Keratinocyte (primary cell): ENCODE measurements around the gene PTCSC3. TPM values are rescaled to one million over a fixed set of nuclear protein-coding genes. Genes with fewer than 3 reads are reported as not detected.

Experiments
- DNase-seq: peaks from one replicate; pipeline ENCODE4 v3.0.0-alpha.2; 2011; ENCODE audit warnings: low read depth, missing footprints, low spot score
- FAIRE-seq: peaks from 2 replicates; lab custom pipeline; 2011; peaks lifted over from hg19 to GRCh38; lab: Jason Lieb, UNC
- H2AFZ ChIP-seq: 2 replicates; pipeline ENCODE4 v1.6.0; 2012; ENCODE audit warnings: low read length, control low read depth, inconsistent platforms; ENCODE audit not compliant: control insufficient read depth
- H3K27ac ChIP-seq: 2 replicates; pipeline ENCODE4 v1.5.1; 2011; ENCODE audit warnings: low read length; ENCODE audit not compliant: control insufficient read depth, insufficient read depth
- H3K27me3 ChIP-seq: 3 replicates; pipeline ENCODE4 v1.6.0; 2011; ENCODE audit warnings: low read length; ENCODE audit not compliant: control insufficient read depth, insufficient read depth; ENCODE audit errors: extremely low read depth
- H3K36me3 ChIP-seq, 2 experiments: 2 replicates in 1 of 2; 3 replicates in 1 of 2; pipeline ENCODE4 v1.5.1; 2011; ENCODE audit warnings: low read length in 2 of 2, mild to moderate bottlenecking in 1 of 2; ENCODE audit not compliant: control insufficient read depth in 2 of 2, insufficient read depth in 2 of 2; ENCODE audit errors: extremely low read depth in 1 of 2
- H3K4me1 ChIP-seq: 3 replicates; pipeline ENCODE4 v1.5.1; 2011; ENCODE audit warnings: low read length; ENCODE audit not compliant: control insufficient read depth, insufficient read depth; ENCODE audit errors: extremely low read depth
- H3K4me2 ChIP-seq: 3 replicates; pipeline ENCODE4 v1.6.0; 2011; ENCODE audit warnings: low read depth, low read length; ENCODE audit not compliant: control insufficient read depth, insufficient read depth; ENCODE audit errors: extremely low read depth
- H3K4me3 ChIP-seq, 3 experiments: fragments of 200-600 bp in 1 of 3; sonication (generic) in 1 of 3; 2 replicates in 2 of 3; 3 replicates in 1 of 3; pipeline ENCODE4 v1.5.1; 2011 to 2016; ENCODE audit warnings: low read length in 3 of 3, mild to moderate bottlenecking in 3 of 3, control low read depth in 2 of 3, inconsistent platforms in 1 of 3, low read depth in 1 of 3, mixed read lengths in 1 of 3, mixed run types in 1 of 3, moderate library complexity in 1 of 3; ENCODE audit not compliant: control insufficient read depth in 2 of 3, insufficient read depth in 2 of 3; ENCODE audit errors: extremely low read depth in 1 of 3
- H3K79me2 ChIP-seq: 2 replicates; pipeline ENCODE4 v1.6.0; 2012; ENCODE audit warnings: low read length; ENCODE audit not compliant: control insufficient read depth, insufficient read depth
- H3K9ac ChIP-seq: 3 replicates; pipeline ENCODE4 v1.6.0; 2011; ENCODE audit warnings: low read length; ENCODE audit not compliant: control insufficient read depth, insufficient read depth; ENCODE audit errors: extremely low read depth
- H3K9me1 ChIP-seq: 3 replicates; pipeline ENCODE4 v1.6.0; 2011; ENCODE audit warnings: low read length; ENCODE audit not compliant: control insufficient read depth, insufficient read depth; ENCODE audit errors: extremely low read depth
- H3K9me3 ChIP-seq: 2 replicates; pipeline ENCODE4 v1.5.1; 2012; ENCODE audit warnings: low read depth, low read length; ENCODE audit not compliant: control insufficient read depth
- H4K20me1 ChIP-seq: 3 replicates; pipeline ENCODE4 v1.6.0; 2011; ENCODE audit warnings: low read length; ENCODE audit not compliant: control insufficient read depth, insufficient read depth; ENCODE audit errors: extremely low read depth
- EZH2 ChIP-seq: IDR thresholded peaks from one replicate; pipeline ENCODE4 v1.6.1; 2012; ENCODE audit warnings: inconsistent platforms, mild to moderate bottlenecking, low read length, moderate library complexity
- dilution Hi-C: fragments of 300-500 bp; cut with MboI; formaldehyde crosslinking; loops from one replicate; pipeline ENCODE4 v1.7.0; 2020; ENCODE audit warnings: low sequenced_read_pairs; ENCODE audit not compliant: extremely low pct_ligation_motif_present
- polyA plus RNA-seq, 5 experiments: library from polyadenylated mRNA; depleted of rRNA in 3 of 5; stranded (reverse) in 3 of 5; stranded (forward) in 1 of 5; unstranded in 1 of 5; fragments of >200 nt; gene quantifications; 1 replicate in 1 of 5; 2 replicates in 3 of 5; 3 replicates in 1 of 5; pipeline versions ENCODE4 v1.2.1 to v1.2.3, GENCODE V29; 2011 to 2012; ENCODE audit warnings: missing spikeins in 2 of 5, low read depth in 1 of 5, low replicate concordance in 1 of 5
- TF ChIP-seq, protein P1 (sequence below), 3 experiments: IDR thresholded peaks in 1 of 3; conservative IDR thresholded peaks in 1 of 3; optimal IDR thresholded peaks in 1 of 3; 2 replicates in 2 of 3; 3 replicates in 1 of 3; pipeline versions ENCODE3 to v1.5.1; 2011; ENCODE audit warnings: low read length in 3 of 3, mild to moderate bottlenecking in 3 of 3, moderate library complexity in 2 of 3, control low read depth in 1 of 3, inconsistent platforms in 1 of 3; ENCODE audit not compliant: insufficient read depth in 2 of 3; ENCODE audit errors: extremely low read depth in 1 of 3

The PTCSC3 gene
- polyA plus RNA-seq, 1 donor (not counting 4 experiments of a cell fraction or from before 2014, with no cell fraction given): not detected

GRCh38 chr14:36181417-36181816 is 4.9 kb upstream of the PTCSC3 start:
- Histone ChIP-seq H3K9me1 (no peaks in the 10 kb centered on the region), H3K9me3 (no peaks in the 10 kb centered on the region), H3K4me2 (no peak overlapping the region), H2AFZ (no peak overlapping the region), H4K20me1 (no peaks in the 10 kb centered on the region), H3K79me2 (no peaks in the 10 kb centered on the region), H3K27me3 (no peaks in the 10 kb centered on the region), H3K9ac (no peak overlapping the region), H3K4me1 (no peaks in the 10 kb centered on the region), H3K36me3 (no peaks in the 10 kb centered on the region), H3K27ac (no peak overlapping the region), H3K4me3 (no peak overlapping the region)
- dilution Hi-C loops: no loop called here
- TF ChIP-seq EZH2: no peak
- TF ChIP-seq, protein P1, sequence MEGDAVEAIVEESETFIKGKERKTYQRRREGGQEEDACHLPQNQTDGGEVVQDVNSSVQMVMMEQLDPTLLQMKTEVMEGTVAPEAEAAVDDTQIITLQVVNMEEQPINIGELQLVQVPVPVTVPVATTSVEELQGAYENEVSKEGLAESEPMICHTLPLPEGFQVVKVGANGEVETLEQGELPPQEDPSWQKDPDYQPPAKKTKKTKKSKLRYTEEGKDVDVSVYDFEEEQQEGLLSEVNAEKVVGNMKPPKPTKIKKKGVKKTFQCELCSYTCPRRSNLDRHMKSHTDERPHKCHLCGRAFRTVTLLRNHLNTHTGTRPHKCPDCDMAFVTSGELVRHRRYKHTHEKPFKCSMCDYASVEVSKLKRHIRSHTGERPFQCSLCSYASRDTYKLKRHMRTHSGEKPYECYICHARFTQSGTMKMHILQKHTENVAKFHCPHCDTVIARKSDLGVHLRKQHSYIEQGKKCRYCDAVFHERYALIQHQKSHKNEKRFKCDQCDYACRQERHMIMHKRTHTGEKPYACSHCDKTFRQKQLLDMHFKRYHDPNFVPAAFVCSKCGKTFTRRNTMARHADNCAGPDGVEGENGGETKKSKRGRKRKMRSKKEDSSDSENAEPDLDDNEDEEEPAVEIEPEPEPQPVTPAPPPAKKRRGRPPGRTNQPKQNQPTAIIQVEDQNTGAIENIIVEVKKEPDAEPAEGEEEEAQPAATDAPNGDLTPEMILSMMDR (optimal IDR thresholded peaks at IDR 0.05 in 1 of 3, IDR thresholded peaks at IDR 0.05 in 1 of 3, conservative IDR thresholded peaks at IDR 0.05 in 1 of 3; ENCODE audit: extremely low read depth in 1 of 3, insufficient read depth in 2 of 3, low read length in 3 of 3): no peak
- DNase-seq (no peak), FAIRE-seq (no peak)

- no peak overlapping the region for H3K4me3 ChIP-seq
- dilution Hi-C loops: no loop called here
- no peaks in the 10 kb centered on the region for H3K79me2 ChIP-seq
- H3K9me3 ChIP-seq: no peaks in the 10 kb centered on the region
- H3K27me3 ChIP-seq: no peaks in the 10 kb centered on the region
- DNase-seq (no peak), FAIRE-seq (no peak)
- H4K20me1 ChIP-seq: no peaks in the 10 kb centered on the region
- H3K9ac ChIP-seq: no peak overlapping the region
- no peaks in the 10 kb centered on the region for H3K36me3 ChIP-seq
- no peak overlapping the region for H3K4me2 ChIP-seq
- no peak overlapping the region for H2AFZ ChIP-seq
- H3K27ac ChIP-seq: no peak overlapping the region
- H3K4me1 ChIP-seq: no peaks in the 10 kb centered on the region
- H3K9me1 ChIP-seq: no peaks in the 10 kb centered on the region
- TF ChIP-seq, protein P1 (optimal IDR thresholded peaks at IDR 0.05 in 1 of 3, IDR thresholded peaks at IDR 0.05 in 1 of 3, conservative IDR thresholded peaks at IDR 0.05 in 1 of 3; ENCODE audit: extremely low read depth in 1 of 3, insufficient read depth in 2 of 3, low read length in 3 of 3): no peak
- TF ChIP-seq EZH2: no peak
Observed at GRCh38 chr14:36177489-36177888, 967 bp upstream of the PTCSC3 start.
